Suprapubic skin (tissue), 4 donors: ENCODE measurements around the gene KCNG2. TPM values are rescaled to one million over a fixed set of nuclear protein-coding genes. Genes with fewer than 3 reads are reported as not detected.

ENCODE experiments used
- DNase-seq, 2 donors: peaks; one replicate each; pipeline ENCODE4 v3.0.0-alpha.2; 2019; ENCODE audit warnings: low spot score in 2 of 2
- H3K27ac ChIP-seq: fragments of 200-600 bp; sonication (generic); one replicate; pipeline ENCODE4 v1.5.1; 2019
- H3K27me3 ChIP-seq: fragments of 200-600 bp; sonication (generic); one replicate; pipeline ENCODE4 v1.5.1; 2019
- H3K36me3 ChIP-seq: fragments of 200-600 bp; sonication (generic); one replicate; pipeline ENCODE4 v1.5.1; 2019
- H3K4me1 ChIP-seq: fragments of 200-600 bp; sonication (generic); one replicate; pipeline ENCODE4 v1.5.1; 2019
- H3K4me3 ChIP-seq: fragments of 200-600 bp; sonication (generic); one replicate; pipeline ENCODE4 v1.5.1; 2019; ENCODE audit warnings: mild to moderate bottlenecking
- H3K9me3 ChIP-seq: fragments of 200-600 bp; sonication (generic); one replicate; pipeline ENCODE4 v1.5.1; 2019
- EP300 ChIP-seq: sonication (generic); formaldehyde crosslinking; IDR thresholded peaks from one replicate; pipeline ENCODE4 v1.6.1; 2017; ENCODE audit warnings: antibody characterized with exemption
- POLR2A ChIP-seq, 2 donors: fragments of 450-650 bp; IDR thresholded peaks; one replicate each; pipeline ENCODE4 v1.6.1; 2017; ENCODE audit warnings: antibody characterized with exemption in 2 of 2, mild to moderate bottlenecking in 2 of 2, moderate library complexity in 2 of 2
- POLR2AphosphoS5 ChIP-seq, 3 donors: sonication (generic); formaldehyde crosslinking; IDR thresholded peaks; one replicate each; pipeline ENCODE4 v1.6.1; 2017; ENCODE audit warnings: antibody characterized with exemption in 3 of 3
- WGBS: methylation state at CpG from one replicate; pipeline ENCODE4 v1.1.5; 2018; 5-methylcytosine and 5-hydroxymethylcytosine counted together
- total RNA-seq, 4 donors: library from RNA; depleted of rRNA; stranded (reverse); fragments of >200 nt; gene quantifications; one replicate each; pipeline ENCODE4 v1.1.0, GENCODE V29; 2016
- TF ChIP-seq, protein P1 (sequence below), 2 donors: fragments of 200-600 bp in 1 of 2; fragments of 450-650 bp in 1 of 2; sonication (generic) in 1 of 2; IDR thresholded peaks; one replicate each; pipeline ENCODE4 v1.5.1; 2016 to 2019; ENCODE audit warnings: antibody characterized with exemption in 2 of 2, mild to moderate bottlenecking in 1 of 2, moderate library complexity in 1 of 2

KCNG2 gene
- total RNA-seq, 4 donors from 2014 or later = not detected

GRCh38 chr18:79873449-79874110 is 75.8 kb downstream of the KCNG2 start:
- H3K27ac ChIP-seq = no peak overlapping the region
- no peaks in the 10 kb centered on the region for H3K36me3 ChIP-seq
- peaks cover 51% of the 10 kb centered on the region for H3K27me3 ChIP-seq
- TF ChIP-seq POLR2AphosphoS5 (IDR thresholded peaks at IDR 0.05) = no peak
- TF ChIP-seq EP300 = no peak
- no peak for TF ChIP-seq POLR2A (IDR thresholded peaks at IDR 0.05)
- TF ChIP-seq, protein P1, sequence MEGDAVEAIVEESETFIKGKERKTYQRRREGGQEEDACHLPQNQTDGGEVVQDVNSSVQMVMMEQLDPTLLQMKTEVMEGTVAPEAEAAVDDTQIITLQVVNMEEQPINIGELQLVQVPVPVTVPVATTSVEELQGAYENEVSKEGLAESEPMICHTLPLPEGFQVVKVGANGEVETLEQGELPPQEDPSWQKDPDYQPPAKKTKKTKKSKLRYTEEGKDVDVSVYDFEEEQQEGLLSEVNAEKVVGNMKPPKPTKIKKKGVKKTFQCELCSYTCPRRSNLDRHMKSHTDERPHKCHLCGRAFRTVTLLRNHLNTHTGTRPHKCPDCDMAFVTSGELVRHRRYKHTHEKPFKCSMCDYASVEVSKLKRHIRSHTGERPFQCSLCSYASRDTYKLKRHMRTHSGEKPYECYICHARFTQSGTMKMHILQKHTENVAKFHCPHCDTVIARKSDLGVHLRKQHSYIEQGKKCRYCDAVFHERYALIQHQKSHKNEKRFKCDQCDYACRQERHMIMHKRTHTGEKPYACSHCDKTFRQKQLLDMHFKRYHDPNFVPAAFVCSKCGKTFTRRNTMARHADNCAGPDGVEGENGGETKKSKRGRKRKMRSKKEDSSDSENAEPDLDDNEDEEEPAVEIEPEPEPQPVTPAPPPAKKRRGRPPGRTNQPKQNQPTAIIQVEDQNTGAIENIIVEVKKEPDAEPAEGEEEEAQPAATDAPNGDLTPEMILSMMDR (IDR thresholded peaks at IDR 0.05) = no peak
- H3K4me3 ChIP-seq = no peak overlapping the region
- H3K9me3 ChIP-seq = no peaks in the 10 kb centered on the region
- peaks cover 9% of the 10 kb centered on the region for H3K4me1 ChIP-seq
- DNase-seq = peak; percentile 55 to 71
- WGBS = 71% methylated on average over 8 of the region's 34 CpGs

DNA sequence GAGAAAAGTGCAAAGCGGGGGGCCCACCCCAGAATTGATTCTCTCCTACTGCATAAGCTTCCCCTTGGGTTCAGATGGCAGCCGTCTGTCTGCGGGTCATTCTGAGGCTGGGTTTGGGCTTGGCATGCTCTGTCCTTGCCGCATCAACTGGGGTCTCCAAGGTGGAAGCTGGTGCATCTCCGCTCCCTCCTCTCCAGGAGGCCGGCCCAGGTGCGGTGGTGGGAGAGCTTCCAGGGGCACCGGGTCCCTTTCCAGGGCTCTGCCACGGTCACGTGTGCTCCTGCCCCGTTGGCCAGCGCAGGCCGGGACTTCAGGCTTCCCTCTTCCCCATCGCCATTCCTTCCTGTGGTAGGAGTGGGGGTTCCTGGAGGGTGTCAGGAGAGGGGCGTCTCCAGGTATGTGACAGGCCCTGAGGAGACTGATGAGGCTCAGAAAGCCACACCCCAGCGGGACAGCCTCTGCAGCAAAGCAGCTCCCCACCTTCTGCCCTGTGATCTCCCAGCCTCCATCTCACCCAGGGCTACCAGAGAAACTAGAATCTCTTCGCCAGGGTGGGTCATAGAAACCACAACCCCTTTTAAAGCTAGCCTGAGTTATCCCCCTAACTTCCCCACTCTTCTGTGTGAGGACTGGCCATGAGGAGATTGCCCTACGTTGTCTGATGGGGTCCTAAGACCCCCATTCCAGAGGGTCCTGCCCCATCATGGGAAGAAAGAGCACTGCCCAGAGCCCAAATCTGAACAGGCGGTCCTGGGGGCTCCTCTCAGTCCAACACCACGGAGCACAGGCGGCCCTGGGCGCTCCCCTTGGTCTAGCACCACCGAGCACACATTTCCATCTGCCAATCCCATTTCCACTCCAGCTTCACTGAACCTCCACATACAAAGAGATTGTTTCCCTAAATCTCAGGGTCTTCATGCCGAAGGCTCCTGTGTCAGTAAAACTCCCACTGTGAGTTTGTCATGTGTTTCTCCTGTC is 77.1 kb downstream of the KCNG2 start:
- no peaks in the 10 kb centered on the region for H3K9me3 ChIP-seq
- DNase-seq = peak; percentile 40 to 70
- WGBS = 87% methylated on average over 10 of the region's 24 CpGs
- no peak overlapping the region for H3K4me3 ChIP-seq
- H3K27ac ChIP-seq = no peak overlapping the region
- peaks cover 46% of the 10 kb centered on the region for H3K27me3 ChIP-seq
- H3K36me3 ChIP-seq = no peaks in the 10 kb centered on the region
- H3K4me1 ChIP-seq = peaks cover 9% of the 10 kb centered on the region
- TF ChIP-seq POLR2AphosphoS5 (IDR thresholded peaks at IDR 0.05) = no peak
- TF ChIP-seq POLR2A (IDR thresholded peaks at IDR 0.05) = no peak
- no peak for TF ChIP-seq EP300
- TF ChIP-seq, protein P1 (IDR thresholded peaks at IDR 0.05) = no peak

DNA sequence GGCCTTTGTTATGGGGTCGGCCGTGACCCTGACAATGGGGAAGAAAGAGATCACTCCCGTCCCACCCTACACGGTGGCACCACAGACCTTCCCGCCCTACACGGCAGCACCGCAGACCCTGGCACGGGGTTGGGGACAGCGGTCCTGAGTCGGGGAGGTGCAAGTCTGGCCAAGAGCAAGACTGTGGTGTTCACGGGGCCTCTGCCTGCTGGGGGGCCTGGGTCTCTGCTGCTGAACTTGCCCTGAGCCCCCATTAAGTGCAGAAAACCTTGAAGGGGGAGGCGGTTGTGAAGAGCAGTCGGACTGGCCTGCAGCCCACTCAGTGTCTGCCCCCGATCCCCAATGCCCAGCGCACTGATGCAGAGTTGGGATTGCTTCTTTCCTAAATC is 77.8 kb downstream of the KCNG2 start:
- WGBS = 88% methylated on average over 10 of the region's 15 CpGs
- Histone ChIP-seq H3K36me3 (no peaks in the 10 kb centered on the region), H3K27me3 (peaks cover 46% of the 10 kb centered on the region), H3K4me1 (peaks cover 9% of the 10 kb centered on the region), H3K4me3 (no peak overlapping the region), H3K27ac (no peak overlapping the region), H3K9me3 (no peaks in the 10 kb centered on the region)
- TF ChIP-seq EP300 (no peak), POLR2A (IDR thresholded peaks at IDR 0.05) (no peak), POLR2AphosphoS5 (IDR thresholded peaks at IDR 0.05) (no peak)
- TF ChIP-seq, protein P1 (IDR thresholded peaks at IDR 0.05) = no peak
- peak in 1 of 2 donors; percentile 39 for DNase-seq

DNA sequence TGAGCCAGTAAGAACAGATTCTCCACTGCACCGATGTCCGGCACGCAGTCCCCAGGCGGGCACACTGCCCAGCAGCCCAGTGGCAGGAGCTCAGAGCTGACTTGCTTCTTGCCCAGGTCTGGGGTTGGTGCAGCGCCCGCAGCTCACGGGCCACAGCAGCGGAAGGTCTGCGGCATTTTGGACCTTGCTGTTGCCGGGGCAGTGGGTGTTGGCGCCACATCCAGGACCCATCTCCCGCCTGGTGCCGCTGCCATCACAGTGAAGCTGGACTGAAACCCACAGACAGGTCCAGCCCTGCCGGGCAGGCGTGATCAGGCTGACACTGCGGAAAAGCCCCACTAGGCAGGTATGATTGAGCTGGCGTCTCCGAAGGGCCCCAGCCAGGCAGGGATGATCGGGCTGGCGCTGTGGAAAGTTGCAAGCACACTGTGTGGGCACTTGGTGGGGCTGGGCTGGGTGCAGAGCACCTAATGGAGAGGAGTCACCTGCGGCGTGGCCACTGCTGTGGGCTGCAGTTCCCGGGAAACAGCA is 78.3 kb downstream of the KCNG2 start:
- Histone ChIP-seq H3K27me3 (peaks cover 46% of the 10 kb centered on the region), H3K9me3 (no peaks in the 10 kb centered on the region), H3K27ac (no peak overlapping the region), H3K36me3 (no peaks in the 10 kb centered on the region), H3K4me3 (no peak overlapping the region), H3K4me1 (peaks cover 9% of the 10 kb centered on the region)
- TF ChIP-seq POLR2AphosphoS5 (IDR thresholded peaks at IDR 0.05) = no peak
- no peak for TF ChIP-seq POLR2A (IDR thresholded peaks at IDR 0.05)
- TF ChIP-seq EP300 = no peak
- TF ChIP-seq, protein P1 (IDR thresholded peaks at IDR 0.05) = no peak
- DNase-seq = peak; percentile 41 to 75
- WGBS = 61% methylated on average over 22 of the region's 23 CpGs

- H3K4me3 ChIP-seq = no peak overlapping the region
- TF ChIP-seq POLR2A (IDR thresholded peaks at IDR 0.05) = no peak
- TF ChIP-seq EP300 = no peak
- TF ChIP-seq, protein P1 (IDR thresholded peaks at IDR 0.05) = no peak
- no peak for TF ChIP-seq POLR2AphosphoS5 (IDR thresholded peaks at IDR 0.05)
- WGBS = 61% methylated on average over 5 of the region's 16 CpGs
- H3K27ac ChIP-seq = no peak overlapping the region
- H3K9me3 ChIP-seq = no peaks in the 10 kb centered on the region
- peaks cover 45% of the 10 kb centered on the region for H3K27me3 ChIP-seq
- H3K4me1 ChIP-seq = peaks cover 9% of the 10 kb centered on the region
- no peaks in the 10 kb centered on the region for H3K36me3 ChIP-seq
- DNase-seq = peak in 1 of 2 donors; percentile 66
Observed at GRCh38 chr18:79876497-79876896, 78.8 kb downstream of the KCNG2 start.
